IPS-15b (cell line): ENCODE data around the gene UTP11.
A peak's percentile ranks its signal among the peaks of the same experiment; 100 is the strongest.
"Not testable (repeated sequence)": the region's sequence is repeated elsewhere in the genome, so short reads cannot be mapped to it uniquely, and the experiment has no call there.

ENCODE experiments used
- H3K27me3 ChIP-seq: one replicate; pipeline ENCODE4 v1.6.1; 2013; ENCODE audit warnings: low read length; ENCODE audit not compliant: control insufficient read depth, insufficient read depth
- H3K36me3 ChIP-seq: one replicate; pipeline ENCODE4 v1.6.1; 2013; ENCODE audit warnings: low read length; ENCODE audit not compliant: control insufficient read depth, insufficient read depth
- H3K4me1 ChIP-seq: one replicate; pipeline ENCODE4 v1.6.1; 2013; ENCODE audit warnings: mild to moderate bottlenecking, low read length; ENCODE audit not compliant: control insufficient read depth, insufficient read depth
- H3K4me3 ChIP-seq: one replicate; pipeline ENCODE4 v1.5.1; 2013; ENCODE audit warnings: low read depth, low read length
- H3K9ac ChIP-seq: one replicate; pipeline ENCODE4 v1.6.1; 2013; ENCODE audit warnings: low read depth, mild to moderate bottlenecking, low read length
- H3K9me3 ChIP-seq: one replicate; pipeline ENCODE4 v1.6.1; 2013; ENCODE audit warnings: mild to moderate bottlenecking, low read length; ENCODE audit not compliant: control insufficient read depth, insufficient read depth

UTP11 gene

DNA sequence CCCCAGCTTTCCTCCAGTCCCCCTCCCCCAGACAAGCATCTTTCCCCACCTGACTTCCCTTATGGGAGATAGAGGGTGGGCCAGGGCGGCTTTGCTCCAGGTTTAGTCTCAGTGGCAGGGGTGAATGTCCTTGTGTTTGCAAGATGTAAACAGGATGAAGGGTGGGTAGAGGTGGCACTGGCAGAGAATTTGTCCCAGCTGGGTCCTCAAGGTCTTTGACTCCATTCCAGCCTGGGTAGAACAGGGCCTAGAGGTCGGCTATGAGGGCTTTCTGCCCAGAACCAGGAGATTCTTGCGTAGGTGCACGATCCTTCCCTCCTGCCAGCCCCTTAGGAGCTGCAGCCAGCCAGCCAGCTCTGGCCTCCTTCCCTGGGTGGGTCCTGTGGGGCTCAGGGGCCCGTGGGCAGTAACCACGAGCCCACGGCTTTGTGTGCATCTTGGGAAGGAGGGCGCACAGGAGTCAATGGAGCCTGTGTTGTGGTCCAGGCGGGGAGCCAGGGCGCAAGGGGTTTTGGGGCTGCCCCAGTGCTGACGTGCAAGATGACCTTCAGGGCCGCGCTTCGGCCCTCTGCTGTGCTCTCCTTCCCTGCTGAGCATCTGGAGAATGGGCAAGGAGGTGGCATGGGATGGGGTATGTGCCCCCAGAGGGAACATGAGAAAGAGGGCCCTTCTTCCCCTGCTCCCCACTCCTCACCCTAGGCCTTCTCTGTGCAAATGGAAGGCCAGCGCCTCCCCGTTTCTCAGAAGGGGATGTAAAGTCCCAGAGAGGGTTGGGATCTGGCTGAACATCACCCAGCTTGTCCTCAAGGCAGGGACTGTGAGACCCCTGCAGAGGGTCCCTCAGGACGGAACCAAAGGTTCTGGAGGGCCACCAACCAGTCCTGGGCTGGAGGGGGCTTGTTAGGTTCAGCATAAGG, 18.3 kb downstream of the UTP11 start:
- no peak overlapping the region for H3K9ac ChIP-seq
- H3K4me3 ChIP-seq: no peak overlapping the region
- H3K9me3 ChIP-seq: no peaks in the 10 kb centered on the region
- H3K27me3 ChIP-seq: no peaks in the 10 kb centered on the region
- peaks cover 11% of the 10 kb centered on the region for H3K36me3 ChIP-seq
- H3K4me1 ChIP-seq: peaks cover 23% of the 10 kb centered on the region

DNA sequence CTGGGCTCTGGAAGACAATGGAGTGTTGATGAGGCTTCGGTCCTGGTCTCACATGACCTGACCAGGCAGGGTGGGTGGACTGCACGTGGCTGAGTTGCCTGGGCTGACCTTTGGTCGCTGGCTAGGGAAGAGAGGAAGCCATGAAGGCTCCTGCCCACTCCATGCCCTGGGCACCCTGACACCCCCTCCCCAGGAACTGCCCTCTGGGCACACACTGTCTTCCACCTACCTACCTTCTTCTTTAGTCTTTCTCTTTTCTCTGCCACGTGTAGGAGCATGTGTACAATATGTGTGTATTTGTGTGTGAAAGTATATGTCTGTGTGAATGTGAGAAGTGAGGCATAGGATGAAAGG, 19.0 kb downstream of the UTP11 start:
- H3K9ac ChIP-seq: no peak overlapping the region
- peaks cover 23% of the 10 kb centered on the region for H3K4me1 ChIP-seq
- peaks cover 7% of the 10 kb centered on the region for H3K36me3 ChIP-seq
- no peaks in the 10 kb centered on the region for H3K9me3 ChIP-seq
- no peaks in the 10 kb centered on the region for H3K27me3 ChIP-seq
- no peak overlapping the region for H3K4me3 ChIP-seq

DNA sequence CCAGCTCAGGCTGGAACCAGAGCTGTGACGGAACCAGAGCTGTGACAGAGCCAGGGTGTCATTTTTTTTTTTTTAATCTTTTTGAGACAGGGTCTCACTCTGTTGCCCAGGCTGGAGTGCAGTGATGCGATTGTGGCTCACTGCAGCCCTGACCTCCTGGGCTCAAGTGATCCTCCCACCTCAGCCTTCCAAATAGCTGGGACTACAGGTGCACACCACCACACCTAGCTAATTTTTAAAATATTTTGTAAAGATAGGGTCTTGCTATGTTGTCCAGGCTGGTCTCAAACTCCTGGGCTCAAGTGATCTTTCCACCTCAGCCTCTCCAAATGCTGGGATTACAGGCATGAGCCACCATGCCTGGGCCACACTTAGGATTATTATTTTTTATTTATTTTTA, 20.5 kb downstream of the UTP11 start:
- H3K9ac ChIP-seq, H3K27me3 ChIP-seq, H3K36me3 ChIP-seq, H3K4me3 ChIP-seq, H3K9me3 ChIP-seq: not testable (repeated sequence)
- H3K4me1 ChIP-seq: peaks cover 15% of the 10 kb centered on the region

GRCh38 chr1:38034871-38035270, 22.3 kb downstream of the UTP11 start:
- peaks cover 2% of the 10 kb centered on the region for H3K36me3 ChIP-seq
- no peak overlapping the region for H3K4me3 ChIP-seq
- H3K4me1 ChIP-seq: peaks cover 2% of the 10 kb centered on the region
- no peak overlapping the region for H3K9ac ChIP-seq
- H3K27me3 ChIP-seq: no peaks in the 10 kb centered on the region
- no peaks in the 10 kb centered on the region for H3K9me3 ChIP-seq

DNA sequence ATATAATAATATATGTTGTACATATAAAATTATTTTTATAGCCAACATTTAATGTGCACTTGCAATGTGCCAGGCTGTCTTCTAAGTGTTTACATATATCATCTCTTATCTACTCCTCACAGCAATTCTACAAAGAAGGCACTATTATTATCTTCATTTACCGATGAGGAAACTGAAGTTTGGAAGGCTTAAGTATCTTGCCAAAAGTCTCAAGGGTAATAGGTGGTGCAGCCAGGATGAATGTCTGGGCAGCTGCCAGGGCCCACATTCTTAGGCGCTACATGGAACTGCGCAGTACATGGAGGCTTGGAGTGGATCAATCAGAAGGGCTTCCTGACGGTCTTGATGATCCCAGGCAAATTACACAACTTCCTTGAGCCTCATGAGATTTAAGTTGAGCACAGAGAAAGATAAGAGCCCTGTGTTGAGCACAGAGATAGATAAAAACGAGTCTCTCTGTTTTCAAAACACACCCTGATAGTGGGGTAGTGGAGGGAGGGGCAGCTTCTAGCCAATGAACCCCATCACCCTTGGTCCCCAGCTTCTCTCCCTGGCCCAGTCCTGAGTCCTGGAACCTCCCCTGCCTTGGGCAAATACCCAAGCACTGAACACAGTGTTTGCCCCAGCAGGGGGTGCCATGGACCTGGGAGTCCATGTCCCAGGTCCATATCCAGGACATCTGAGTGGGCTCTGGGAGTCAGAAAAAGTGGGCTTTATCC, 24.8 kb downstream of the UTP11 start:
- Histone ChIP-seq H3K4me3 (no peak overlapping the region), H3K9me3 (no peaks in the 10 kb centered on the region), H3K9ac (no peak overlapping the region), H3K36me3 (peaks cover under 1% of the 10 kb centered on the region), H3K4me1 (no peaks in the 10 kb centered on the region), H3K27me3 (peaks cover 5% of the 10 kb centered on the region)

GRCh38 chr1:38038861-38039260, 26.3 kb downstream of the UTP11 start:
- Histone ChIP-seq H3K9me3 (no peaks in the 10 kb centered on the region), H3K36me3 (peaks cover 5% of the 10 kb centered on the region), H3K4me1 (no peaks in the 10 kb centered on the region), H3K27me3 (peaks cover 17% of the 10 kb centered on the region), H3K9ac (no peak overlapping the region), H3K4me3 (no peak overlapping the region)

GRCh38 chr1:38039331-38040088, 27.0 kb downstream of the UTP11 start:
- peaks cover 5% of the 10 kb centered on the region for H3K36me3 ChIP-seq
- H3K9me3 ChIP-seq: no peaks in the 10 kb centered on the region
- H3K9ac ChIP-seq: no peak overlapping the region
- H3K4me1 ChIP-seq: no peaks in the 10 kb centered on the region
- peaks cover 24% of the 10 kb centered on the region for H3K27me3 ChIP-seq
- no peak overlapping the region for H3K4me3 ChIP-seq

DNA sequence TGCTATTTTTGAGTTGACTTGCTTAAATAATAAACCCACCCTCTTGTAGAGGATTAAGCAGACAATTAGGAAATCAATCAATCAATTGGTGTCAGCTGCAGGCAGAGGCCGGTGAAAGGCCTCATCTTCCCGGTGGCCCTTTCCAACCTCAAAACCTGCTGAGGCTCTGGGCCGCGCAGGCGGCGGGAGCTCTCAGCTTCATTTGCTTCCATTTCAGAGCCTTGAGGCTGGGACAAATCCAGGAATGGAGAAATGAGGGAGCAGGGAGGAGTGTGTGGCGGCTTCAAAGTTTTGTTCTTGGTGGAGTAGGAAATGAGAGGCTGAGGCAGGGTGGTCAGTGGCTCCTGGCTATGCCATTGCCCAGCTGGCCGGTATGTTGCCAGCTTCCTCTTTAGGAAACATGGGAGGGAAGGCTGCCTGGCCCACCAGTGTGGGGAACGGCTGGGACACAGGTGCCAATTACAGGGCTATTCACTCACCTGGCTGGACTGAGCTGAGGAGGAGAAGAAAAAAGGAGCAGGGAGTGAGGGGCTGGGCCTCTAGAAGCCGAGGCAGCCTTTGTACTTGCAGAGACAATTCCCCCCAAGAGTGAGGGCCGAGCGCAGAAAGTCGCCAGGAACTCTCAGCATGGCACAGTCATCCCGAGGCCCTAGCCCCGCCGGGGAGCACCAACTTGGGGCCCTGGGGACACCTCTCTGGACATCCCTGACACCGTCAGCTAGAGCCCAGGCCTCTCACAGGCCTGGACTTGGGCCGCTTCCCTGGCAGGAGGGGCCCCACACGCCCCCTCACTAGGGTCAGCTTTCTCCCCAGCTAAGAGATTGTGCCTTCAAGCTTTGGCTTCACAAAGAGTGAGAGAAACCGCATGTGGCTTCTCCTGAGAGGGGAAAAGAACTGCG, 29.7 kb downstream of the UTP11 start:
- peak overlapping the region; percentile 13 for H3K4me3 ChIP-seq
- peaks cover 32% of the 10 kb centered on the region for H3K27me3 ChIP-seq
- H3K4me1 ChIP-seq: no peaks in the 10 kb centered on the region

DNA sequence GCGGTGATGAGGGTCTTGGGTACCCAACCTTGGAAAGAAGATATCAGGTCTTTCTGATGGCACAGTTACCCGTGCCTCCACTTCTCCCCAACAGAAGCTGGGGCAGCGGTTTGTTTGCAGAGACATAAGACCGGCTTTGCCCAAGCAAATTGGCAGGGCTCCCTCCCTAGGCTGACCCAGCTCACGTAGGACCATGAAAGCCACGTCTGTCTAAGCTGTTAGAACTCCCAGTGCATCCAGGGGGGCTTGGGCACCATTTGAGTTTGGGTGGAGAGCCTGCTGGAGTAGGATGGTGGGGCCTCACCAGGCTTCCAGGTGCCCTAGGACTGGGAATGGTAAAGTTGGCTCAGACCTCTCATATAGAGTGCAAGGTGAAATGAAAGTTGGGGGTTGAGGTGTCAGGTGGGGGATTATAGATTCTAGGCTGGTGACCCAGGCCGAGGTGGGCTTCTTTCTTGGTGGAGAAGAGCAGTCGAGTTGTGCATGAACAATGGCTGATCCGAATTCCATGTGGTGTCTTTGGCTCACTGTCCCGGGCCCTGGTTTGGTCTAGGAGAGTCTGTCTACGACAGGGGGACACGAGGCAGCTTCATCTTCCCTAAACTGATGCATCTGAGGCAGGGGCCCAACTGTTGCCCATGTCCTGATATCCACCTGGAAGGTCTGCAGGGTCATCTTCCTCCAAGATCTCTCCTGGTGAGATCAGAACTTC, 30.7 kb downstream of the UTP11 start:
- Histone ChIP-seq H3K4me3 (peak overlapping the region; percentile 13), H3K9me3 (no peaks in the 10 kb centered on the region), H3K27me3 (peaks cover 42% of the 10 kb centered on the region), H3K9ac (no peak overlapping the region), H3K36me3 (peaks cover 5% of the 10 kb centered on the region), H3K4me1 (no peaks in the 10 kb centered on the region)

More for the DNA sequence above, 29.7 kb downstream of the UTP11 start:
- no peaks in the 10 kb centered on the region for H3K9me3 ChIP-seq
- H3K9ac ChIP-seq: no peak overlapping the region
- H3K36me3 ChIP-seq: peaks cover 5% of the 10 kb centered on the region

DNA sequence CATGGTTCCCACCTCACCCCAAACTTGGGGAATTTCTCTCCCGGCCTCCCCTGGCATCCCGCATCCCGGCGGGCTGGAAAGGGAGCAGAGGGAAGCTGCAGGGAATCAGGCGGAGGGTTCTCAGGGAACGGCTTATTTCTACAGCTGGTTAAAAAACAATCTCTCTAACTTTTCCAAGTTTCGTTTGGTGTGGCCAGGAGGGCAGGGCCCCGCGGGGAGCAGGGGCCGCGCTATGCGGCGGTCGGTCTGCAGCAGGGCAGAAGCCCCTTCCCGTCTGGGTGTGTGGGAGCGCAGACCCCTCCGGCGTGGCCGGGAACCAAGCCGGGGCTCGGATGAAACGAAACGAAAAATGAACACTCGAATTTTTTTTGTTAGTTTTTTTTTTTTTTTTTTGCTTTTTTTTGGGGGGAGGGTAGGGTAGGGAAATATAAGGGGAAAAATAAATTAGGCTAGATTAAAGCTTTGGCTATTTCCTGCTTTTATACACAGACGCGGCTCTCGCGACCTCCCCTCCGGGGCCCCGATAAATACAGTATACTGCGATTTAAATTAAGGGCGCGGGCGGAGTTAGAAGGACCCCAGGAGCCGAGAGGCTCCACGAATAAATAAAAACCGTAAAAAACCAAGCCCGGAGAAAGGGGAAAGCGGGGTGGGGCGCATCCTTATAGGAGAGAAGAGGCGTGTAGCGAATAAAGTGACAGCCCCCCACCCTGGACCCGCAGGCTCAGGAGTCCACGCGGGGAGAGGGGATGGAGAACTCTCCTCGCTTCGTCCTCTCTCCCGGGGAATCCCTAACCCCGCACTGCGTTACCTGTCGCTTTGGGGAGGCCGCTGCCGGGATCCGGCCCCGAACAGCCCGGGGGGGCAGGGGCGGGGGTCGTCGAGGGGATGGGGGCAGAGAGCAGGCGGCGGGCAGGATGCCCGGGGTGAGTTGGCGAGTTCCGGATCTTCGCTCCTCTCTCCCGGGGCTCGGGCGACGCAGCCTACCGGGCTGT, 32.0 kb downstream of the UTP11 start:
- peak overlapping the region; percentile 26 for H3K9ac ChIP-seq
- no peaks in the 10 kb centered on the region for H3K9me3 ChIP-seq
- peaks cover 55% of the 10 kb centered on the region for H3K27me3 ChIP-seq
- H3K4me3 ChIP-seq: peak overlapping the region; percentile 64
- peaks cover 5% of the 10 kb centered on the region for H3K36me3 ChIP-seq
- H3K4me1 ChIP-seq: peaks cover 2% of the 10 kb centered on the region
